K562 (cell line): Measurements from ENCODE around the gene IFI16. TPM values are rescaled to one million over a fixed set of nuclear protein-coding genes. Genes with fewer than 3 reads are reported as not detected.

Experiments used
- ATAC-seq: fragments of 200-7000 bp; cut with Tn5 transposase; 3 replicates; pipeline ENCODE4 v1.9.1; 2020; ENCODE audit warnings: moderate library complexity
- BruUV-seq: library from RNA; stranded (reverse); fragments of 400-500 nt; replicated peaks from 2 replicates; lab custom pipeline; 2021; lab: Mats Ljungman, UMichigan
- CTCF ChIA-PET: fragments of 300-600 bp; formaldehyde crosslinking; extraction: SDS; loops from one replicate; lab custom pipeline; 2021; ENCODE audit warnings: low intra/inter-chr PET ratio; lab: Yijun Ruan, JAX
- POLR2A ChIA-PET: fragments of 300-600, 350-650 bp; sonication (Branson Sonifier 250); formaldehyde crosslinking; extraction: SDS; loops from one replicate; lab custom pipeline; 2021; ENCODE audit warnings: antibody characterized with exemption, inconsistent platforms; lab: Yijun Ruan, JAX
- DNase-seq, 4 experiments: peaks; one replicate each; pipeline versions ENCODE4 v3.0.0 to v3.0.0-alpha.2; 2011 to 2018; ENCODE audit warnings: low spot score in 3 of 4, mixed read lengths in 3 of 4; ENCODE audit errors: extremely low read depth in 1 of 4
- FAIRE-seq: peaks from 2 replicates; lab custom pipeline; 2011; peaks lifted over from hg19 to GRCh38; lab: Jason Lieb, UNC
- H2AFZ ChIP-seq: 2 replicates; pipeline ENCODE4 v1.6.0; 2011; ENCODE audit warnings: low read depth, low read length, control low read depth, inconsistent platforms
- H3K27ac ChIP-seq: fragments of 200-600 bp; 3 replicates; pipeline ENCODE4 v1.8.0; 2011; ENCODE audit warnings: low read depth, mild to moderate bottlenecking, control low read depth, inconsistent platforms, low read length, moderate library complexity, mixed read lengths; ENCODE audit errors: extremely low read depth
- H3K27me3 ChIP-seq, 2 experiments: fragments of 300-600 bp in 1 of 2; 2 replicates in 1 of 2; 3 replicates in 1 of 2; pipeline versions ENCODE4 v1.6.0 to v1.8.0; 2011; ENCODE audit warnings: inconsistent platforms in 2 of 2, low read length in 2 of 2, mild to moderate bottlenecking in 1 of 2, mixed read lengths in 1 of 2, moderate library complexity in 1 of 2; ENCODE audit not compliant: control insufficient read depth in 2 of 2, insufficient read depth in 2 of 2
- H3K36me3 ChIP-seq: fragments of 300-600 bp; 3 replicates; pipeline ENCODE4 v1.8.0; 2011; ENCODE audit warnings: mild to moderate bottlenecking, low read length, inconsistent platforms; ENCODE audit not compliant: control insufficient read depth, insufficient read depth
- H3K4me1 ChIP-seq, 2 experiments: fragments of 200-600 bp in 1 of 2; replicated peaks in 1 of 2; 2 replicates in 1 of 2; 3 replicates in 1 of 2; pipeline versions ENCODE4 v1.5.1 to v1.8.0; 2011; ENCODE audit warnings: inconsistent platforms in 2 of 2, low read length in 2 of 2, mild to moderate bottlenecking in 1 of 2, mixed read lengths in 1 of 2, moderate library complexity in 1 of 2; ENCODE audit not compliant: control insufficient read depth in 2 of 2, insufficient read depth in 2 of 2
- H3K4me2 ChIP-seq: 2 replicates; pipeline ENCODE4 v1.6.1; 2011; ENCODE audit warnings: low read length, control low read depth, inconsistent platforms, mixed read lengths; ENCODE audit not compliant: insufficient read depth
- H3K4me3 ChIP-seq: fragments of 200-600 bp; sonication (generic), shearing (Covaris generic); 2 replicates; pipeline ENCODE4 v1.5.1; 2016; ENCODE audit warnings: control low read depth, inconsistent platforms
- H3K79me2 ChIP-seq: fragments of 200-600 bp; 3 replicates; pipeline ENCODE4 v1.8.0; 2011; ENCODE audit warnings: low read length, inconsistent platforms; ENCODE audit not compliant: control insufficient read depth, insufficient read depth
- H3K9ac ChIP-seq, 2 experiments: 2 replicates each; pipeline versions ENCODE4 v1.6.0 to v1.6.1; 2011; ENCODE audit warnings: low read depth in 2 of 2, low read length in 2 of 2, control low read depth in 1 of 2, inconsistent platforms in 1 of 2, mild to moderate bottlenecking in 1 of 2, mixed read lengths in 1 of 2; ENCODE audit not compliant: insufficient read depth in 1 of 2
- H3K9me1 ChIP-seq: one replicate; pipeline ENCODE4 v1.6.0; 2011; ENCODE audit warnings: inconsistent platforms, mild to moderate bottlenecking, low read length, moderate library complexity; ENCODE audit not compliant: control insufficient read depth, insufficient read depth
- H3K9me3 ChIP-seq: replicated peaks from 2 replicates; pipeline ENCODE4 v1.5.1; 2011; ENCODE audit warnings: low read depth, low read length, inconsistent platforms; ENCODE audit not compliant: control insufficient read depth, insufficient read depth
- H4K20me1 ChIP-seq: replicated peaks from 2 replicates; pipeline ENCODE4 v1.6.1; 2011; ENCODE audit warnings: low read length, inconsistent platforms, mixed read lengths; ENCODE audit not compliant: control insufficient read depth, insufficient read depth
- ARNT ChIP-seq, 2 experiments: fragments of 450-650 bp; IDR thresholded peaks; 2 replicates each; pipeline ENCODE4 v1.6.1; 2016; ENCODE audit warnings: mild to moderate bottlenecking in 1 of 2
- ASH1L ChIP-seq: fragments of 450-650 bp; IDR thresholded peaks from 2 replicates; pipeline ENCODE4 v1.6.1; 2018; ENCODE audit warnings: borderline replicate concordance, mild to moderate bottlenecking, low read depth; ENCODE audit not compliant: partially characterized antibody
- CREB3L1 ChIP-seq: fragments of 450-650 bp; IDR thresholded peaks from 2 replicates; pipeline ENCODE4 v1.6.1; 2014; ENCODE audit warnings: low read depth, mild to moderate bottlenecking, moderate library complexity, borderline replicate concordance
- E4F1 ChIP-seq: fragments of 250-450 bp; sonication (Bioruptor Pico); IDR thresholded peaks from 2 replicates; pipeline ENCODE4 v1.5.0; 2021; ENCODE audit warnings: mild to moderate bottlenecking, borderline replicate concordance
- GTF2B ChIP-seq: IDR thresholded peaks from 2 replicates; pipeline ENCODE4 v1.6.1; 2011; ENCODE audit not compliant: insufficient read length; ENCODE audit errors: extremely low read depth
- MBD2 ChIP-seq: sonication (generic); IDR thresholded peaks from 2 replicates; pipeline ENCODE4 v1.6.1; 2016; ENCODE audit warnings: low read depth, borderline replicate concordance
- RBM25 ChIP-seq: fragments of 200-400 bp; formaldehyde crosslinking; IDR thresholded peaks from 2 replicates; pipeline ENCODE4 v1.6.1; 2018; ENCODE audit warnings: low read length, low read depth, moderate library complexity; ENCODE audit not compliant: severe bottlenecking
- TEAD4 ChIP-seq, 2 experiments: sonication (generic) in 1 of 2; formaldehyde crosslinking in 1 of 2; IDR thresholded peaks; 2 replicates each; pipeline versions ENCODE4 v1.6.1 to v1.8.0; 2012 to 2022; ENCODE audit warnings: borderline replicate concordance in 1 of 2, inconsistent platforms in 1 of 2, low read length in 1 of 2, mild to moderate bottlenecking in 1 of 2, missing genetic modification reagents in 1 of 2
- TFE3 ChIP-seq: fragments of 450-650 bp; formaldehyde crosslinking; IDR thresholded peaks from 2 replicates; pipeline ENCODE4 v1.4.0; 2020; ENCODE audit warnings: mild to moderate bottlenecking, mixed read lengths
- ZNF146 ChIP-seq: IDR thresholded peaks from one replicate; pipeline ENCODE4 v1.6.1; 2018; ENCODE audit warnings: missing compliant biosample characterization; ENCODE audit not compliant: unreplicated experiment
- ZNF184 ChIP-seq: sonication (generic); formaldehyde crosslinking; IDR thresholded peaks from 2 replicates; pipeline ENCODE4 v1.5.0; 2020; ENCODE audit warnings: missing genetic modification reagents
- ZNF280B ChIP-seq: fragments of 250-450 bp; sonication (Bioruptor Pico); IDR thresholded peaks from 2 replicates; pipeline ENCODE4 v1.5.1; 2021; ENCODE audit warnings: mild to moderate bottlenecking
- ZNF324 ChIP-seq: fragments of 250-450 bp; sonication (Bioruptor Pico); IDR thresholded peaks from 2 replicates; pipeline ENCODE4 v1.4.0; 2020; ENCODE audit warnings: mild to moderate bottlenecking
- ZNF644 ChIP-seq: fragments of 200-800 bp; sonication (Bioruptor generic); IDR thresholded peaks from 2 replicates; pipeline ENCODE4 v1.6.1; 2016; ENCODE audit warnings: low read depth, missing genetic modification characterization, missing compliant biosample characterization
- WGBS: fragments of 100-300 bp; shearing (Covaris generic); methylation state at CpG from one replicate; pipeline ENCODE4 v1.1.6; 2016; ENCODE audit warnings: low coverage, mixed read lengths; ENCODE audit not compliant: insufficient coverage; ENCODE audit errors: missing lambda C conversion rate; 5-methylcytosine and 5-hydroxymethylcytosine counted together
- in situ Hi-C: fragments of 300-500 bp; cut with MboI; formaldehyde crosslinking; loops from 4 replicates; pipeline ENCODE4 v1.15.0; 2018; ENCODE audit warnings: inconsistent platforms, mixed read lengths
- intact Hi-C: fragments of 100-400 bp; cut with micrococcal nuclease; formaldehyde crosslinking; loops from 2 replicates; pipeline ENCODE4 v1.14.2; 2022
- polyA plus RNA-seq, 8 experiments: library from polyadenylated mRNA; depleted of rRNA in 4 of 8; stranded (reverse) in 5 of 8; unstranded in 3 of 8; fragments of >200 nt; fragmentation: Nextera tagmentation in 2 of 8; fragmentation: Illumina TruSeq in 1 of 8; extraction: Ambion mirVana in 2 of 8; extraction: Trizol in 1 of 8; gene quantifications; 2 replicates each; pipeline versions ENCODE4 v1.2.1 to v1.2.3, GENCODE V29; 2011 to 2014; ENCODE audit warnings: inconsistent platforms in 1 of 8, missing spikeins in 1 of 8
- total RNA-seq, 7 experiments: library from RNA; depleted of rRNA in 6 of 7; stranded (reverse); fragments of >200 nt in 6 of 7; fragmentation: Illumina TruSeq in 2 of 7; extraction: Trizol in 2 of 7; gene quantifications; 2 replicates each; pipeline versions ENCODE4 v1.2.1 to v1.2.3, GENCODE V29; 2011 to 2021; ENCODE audit warnings: low replicate concordance in 1 of 7

Gene IFI16
- total and polyA plus RNA-seq, 9 of the 15 experiments (the other 6 are each of a cell fraction or from before 2014, with no cell fraction given): 0.70 to 2.8 (median 1.6) TPM

GRCh38 chr1:158983235-158983634 is 26.5 kb upstream of the IFI16 start:
- FAIRE-seq (no peak), ATAC-seq (no peak), DNase-seq (no peak)
- Histone ChIP-seq H3K27me3 (no peaks in the 10 kb centered on the region), H3K36me3 (no peaks in the 10 kb centered on the region), H3K9me1 (no peaks in the 10 kb centered on the region), H4K20me1 (no peaks in the 10 kb centered on the region), H2AFZ (no peak overlapping the region), H3K4me3 (no peak overlapping the region), H3K9me3 (no peaks in the 10 kb centered on the region), H3K79me2 (no peaks in the 10 kb centered on the region), H3K27ac (no peak overlapping the region), H3K9ac (no peak overlapping the region), H3K4me1 (no peaks in the 10 kb centered on the region), H3K4me2 (no peak overlapping the region)
- in situ Hi-C loops (no loop called here), intact Hi-C loops (no loop called here)
- CTCF ChIA-PET: no interaction called here
- no TSS peak for BruUV-seq
- WGBS: 10% methylated on average over 2 of the region's 2 CpGs
- POLR2A ChIA-PET: no interaction called here
- TF ChIP-seq ZNF644 (tag): no peak
- no peak for TF ChIP-seq E4F1 (CRISPR knock-in tag)
- no peak for TF ChIP-seq ZNF280B (CRISPR knock-in tag)
- TF ChIP-seq RBM25: no peak
- no peak for TF ChIP-seq MBD2
- TF ChIP-seq ZNF146: no peak
- no peak for TF ChIP-seq GTF2B
- TF ChIP-seq ARNT (IDR thresholded peaks at IDR 0.05): no peak
- TF ChIP-seq ASH1L: no peak
- TF ChIP-seq TEAD4 (IDR thresholded peaks at IDR 0.05; ENCODE audit: low read length): no peak
- no peak for TF ChIP-seq TEAD4 (CRISPR knock-in tag; IDR thresholded peaks at IDR 0.05; ENCODE audit: borderline replicate concordance)
- no peak for TF ChIP-seq CREB3L1
- peak; percentile 67; the same call in 1 of the 2 replicates for TF ChIP-seq ZNF324 (CRISPR knock-in tag)
- TF ChIP-seq TFE3 (CRISPR knock-in tag): peak; percentile 89
- TF ChIP-seq ZNF184 (CRISPR knock-in tag): no peak
